Superior temporal gyrus (tissue), 1 donor: ENCODE measurements around the gene PREB.

Source experiments
- DNase-seq: peaks from one replicate; pipeline ENCODE4 v3.0.0-alpha.2; 2016; ENCODE audit errors: extremely low spot score

Gene PREB

GRCh38 chr2:27152796-27153464 is 18.5 kb upstream of the PREB start:
- DNase-seq, result peak; percentile 14

DNA sequence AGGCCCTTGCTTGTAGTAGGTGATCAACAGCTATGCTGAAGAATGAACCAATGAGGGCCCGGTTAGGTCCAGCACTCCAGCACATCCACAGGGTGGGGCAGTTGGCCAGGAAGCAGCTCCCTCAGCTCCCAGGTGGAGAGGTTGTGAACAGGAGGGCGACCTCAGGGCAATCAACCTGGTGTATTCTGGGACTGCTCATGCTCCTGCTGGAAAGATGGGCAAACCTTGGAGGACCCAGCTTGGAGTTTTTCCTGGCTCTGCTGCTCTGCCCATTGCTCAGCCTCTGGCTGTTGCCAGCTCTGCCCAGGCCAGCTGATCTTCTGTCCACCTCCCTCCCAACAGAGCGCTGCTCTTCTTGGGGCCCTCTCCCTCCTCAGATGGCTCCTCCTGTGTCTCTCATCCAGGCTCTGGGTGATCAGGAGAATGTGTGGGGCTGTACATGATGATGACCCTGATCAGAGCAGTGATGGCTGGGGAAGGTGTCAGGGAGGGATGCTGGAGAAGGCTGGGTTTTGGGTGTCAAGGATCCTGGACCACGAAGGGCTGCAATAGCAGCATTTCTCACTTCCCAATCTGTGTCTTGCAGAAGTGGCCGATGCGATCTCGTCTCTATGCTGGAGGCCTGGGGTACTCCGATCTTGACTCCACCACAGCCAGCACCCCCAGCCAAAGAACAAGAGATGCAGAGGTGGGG is 17.8 kb upstream of the PREB start:
- no peak for DNase-seq

DNA sequence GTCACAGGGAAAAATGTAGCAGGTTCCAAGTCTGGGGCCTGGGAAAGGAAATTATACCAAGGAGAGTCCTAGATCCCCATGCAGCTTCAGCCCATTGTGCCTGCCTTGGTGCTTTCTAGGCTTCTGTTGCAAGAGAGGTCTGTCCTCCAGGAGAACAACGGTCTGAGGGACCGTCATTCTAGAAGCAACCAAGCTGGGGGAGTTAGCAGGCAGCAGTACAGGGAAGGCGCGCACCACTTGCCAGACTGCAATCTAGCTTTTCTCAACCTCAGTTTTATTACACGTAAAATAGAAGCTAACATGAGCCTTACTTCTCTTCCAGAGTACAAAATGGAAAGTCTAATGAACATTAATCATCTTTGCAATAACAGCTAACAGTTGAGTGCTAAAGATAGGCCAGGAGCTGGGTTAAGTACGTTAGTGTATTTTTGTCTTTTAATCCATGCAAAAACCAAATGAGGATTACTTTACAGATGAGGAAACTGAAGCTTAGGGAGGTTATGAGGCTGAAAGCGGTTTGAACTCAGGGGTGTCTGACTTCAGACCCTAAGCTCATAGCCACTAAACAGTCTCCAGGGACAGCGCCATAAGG is 16.3 kb upstream of the PREB start:
- no peak for DNase-seq

GRCh38 chr2:27149570-27150405 is 15.4 kb upstream of the PREB start:
- no peak for DNase-seq

DNA sequence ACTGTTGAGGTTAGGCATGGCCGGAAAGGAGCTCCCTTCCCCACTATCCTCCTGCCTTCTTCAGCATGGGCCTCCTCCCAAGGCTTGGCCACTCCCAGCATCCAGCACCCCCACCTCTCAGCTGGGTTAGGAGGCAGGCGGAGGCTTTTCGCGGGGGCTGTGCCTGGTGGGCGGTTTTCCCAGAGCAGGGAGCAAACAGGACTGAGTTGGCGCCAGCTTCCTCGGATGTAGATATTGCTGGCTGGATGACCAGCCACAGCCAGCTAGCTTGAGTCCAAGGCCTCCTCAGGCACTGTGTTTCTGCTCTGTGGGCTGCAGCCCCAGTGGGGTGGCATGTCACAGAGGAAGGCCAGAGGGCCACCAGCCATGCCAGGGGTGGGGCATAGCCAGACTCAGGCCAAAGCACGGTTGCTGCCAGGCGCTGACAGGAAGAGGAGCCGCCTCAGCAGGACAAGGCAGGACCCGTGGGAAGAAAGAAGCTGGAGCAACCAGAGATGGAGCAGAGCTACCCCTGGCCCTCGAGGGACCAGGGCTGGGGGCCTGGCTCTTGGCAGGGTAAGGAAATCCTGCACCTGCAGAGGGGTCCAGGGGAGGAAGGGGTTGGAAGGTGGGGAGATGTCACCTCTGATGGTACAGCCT is 14.5 kb upstream of the PREB start, which contains the start of gene TCF23:
TCF23 (plus strand) TSS at position 204 of the 639 bp plus-strand sequence; CDS start at position 334, 130 bp downstream.
- no peak for DNase-seq

DNA sequence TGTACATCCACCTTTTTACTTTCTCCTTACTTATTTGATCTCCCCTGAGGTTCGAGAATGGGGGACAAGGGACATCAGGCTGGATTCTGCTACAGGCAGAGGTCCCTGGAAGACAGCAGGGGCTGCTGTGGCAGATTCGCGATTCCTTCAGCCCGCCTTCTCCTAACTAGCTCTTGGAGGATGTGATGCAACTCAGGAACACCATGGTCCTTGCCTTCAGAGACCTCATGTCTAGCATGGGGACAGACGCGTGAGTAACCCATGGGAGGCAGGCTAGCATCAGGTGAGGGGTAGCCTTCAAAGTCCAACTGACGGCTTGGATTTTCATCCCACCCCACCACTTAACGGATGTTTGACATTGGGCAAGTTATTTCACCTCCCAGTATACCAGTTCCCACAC is 13.5 kb upstream of the PREB start:
- no peak for DNase-seq

GRCh38 chr2:27145682-27146081 is 11.2 kb upstream of the PREB start:
- DNase-seq, result no peak

DNA sequence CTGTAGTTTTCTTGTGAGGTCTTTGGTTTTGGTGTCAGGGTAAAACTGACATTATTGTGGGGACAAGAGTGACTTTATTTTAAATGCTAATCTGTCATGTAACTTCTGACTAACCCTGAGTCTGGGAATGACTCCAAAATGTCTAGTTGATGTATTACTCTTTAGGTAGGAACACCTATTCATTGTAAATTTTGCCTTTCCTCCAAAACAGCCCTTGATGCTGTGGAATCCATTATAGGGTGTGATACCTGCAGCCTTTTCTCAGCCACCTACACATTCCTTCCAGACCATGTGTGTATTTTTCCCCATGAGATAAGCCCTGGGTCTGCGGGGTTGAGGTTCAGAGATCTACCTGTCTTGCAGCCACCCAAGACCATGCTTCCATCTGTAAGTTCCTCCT is 8.8 kb upstream of the PREB start:
- DNase-seq, result no peak

DNA sequence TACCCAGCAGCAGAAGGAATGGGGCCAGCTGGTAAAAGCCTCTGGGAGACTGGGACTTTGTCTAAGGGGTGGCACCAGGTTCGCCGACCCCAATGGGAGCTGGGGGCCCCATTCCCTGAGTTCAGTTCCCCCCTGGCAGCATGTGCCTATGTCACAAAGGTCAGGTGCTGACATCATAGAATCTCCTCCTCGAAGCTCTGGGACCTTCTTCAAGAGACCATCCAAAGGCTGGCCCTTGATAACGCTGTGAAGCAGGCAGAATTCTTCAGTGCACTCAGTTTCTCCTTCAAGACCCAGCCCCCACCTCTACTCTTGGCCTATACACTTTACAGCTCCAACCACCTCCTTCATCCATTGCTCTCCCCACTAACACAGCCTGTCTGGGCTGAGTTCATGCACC is 4.9 kb upstream of the PREB start, which contains the start of gene PRR30:
PRR30 (minus strand) TSS at position 101 of the 400 bp plus-strand sequence. CDS start 1,081 bp downstream, outside the sequence.
- DNase-seq, result no peak

GRCh38 chr2:27138111-27138510 is 3.7 kb upstream of the PREB start:
- no peak for DNase-seq

GRCh38 chr2:27137322-27137935 is 3.0 kb upstream of the PREB start:
- DNase-seq, result no peak

GRCh38 chr2:27136751-27137150 is 2.3 kb upstream of the PREB start:
- DNase-seq, result no peak

DNA sequence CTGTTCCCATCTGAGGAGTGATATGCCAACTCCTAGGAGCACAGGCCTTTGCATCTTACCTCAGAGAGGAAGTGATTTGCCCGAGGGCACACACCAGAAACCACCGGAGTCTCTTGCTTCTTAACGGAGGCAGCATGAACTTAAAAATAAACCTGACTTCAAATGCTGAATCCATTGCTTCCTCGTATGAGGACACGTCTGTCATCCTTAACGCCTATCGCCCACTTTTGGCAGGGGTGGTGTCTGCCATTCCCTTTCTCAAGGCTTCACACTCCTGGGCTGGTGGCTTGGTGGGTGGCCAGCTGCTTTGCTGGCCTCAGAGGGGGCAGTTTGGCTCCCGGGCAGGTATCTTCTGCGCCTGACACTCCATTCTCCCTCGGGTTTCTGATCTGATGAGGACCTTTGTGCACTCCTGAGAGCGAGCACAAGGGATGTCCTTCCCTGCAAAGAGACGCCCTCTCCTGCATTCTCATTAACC is 1.1 kb upstream of the PREB start:
- DNase-seq, result no peak

DNA sequence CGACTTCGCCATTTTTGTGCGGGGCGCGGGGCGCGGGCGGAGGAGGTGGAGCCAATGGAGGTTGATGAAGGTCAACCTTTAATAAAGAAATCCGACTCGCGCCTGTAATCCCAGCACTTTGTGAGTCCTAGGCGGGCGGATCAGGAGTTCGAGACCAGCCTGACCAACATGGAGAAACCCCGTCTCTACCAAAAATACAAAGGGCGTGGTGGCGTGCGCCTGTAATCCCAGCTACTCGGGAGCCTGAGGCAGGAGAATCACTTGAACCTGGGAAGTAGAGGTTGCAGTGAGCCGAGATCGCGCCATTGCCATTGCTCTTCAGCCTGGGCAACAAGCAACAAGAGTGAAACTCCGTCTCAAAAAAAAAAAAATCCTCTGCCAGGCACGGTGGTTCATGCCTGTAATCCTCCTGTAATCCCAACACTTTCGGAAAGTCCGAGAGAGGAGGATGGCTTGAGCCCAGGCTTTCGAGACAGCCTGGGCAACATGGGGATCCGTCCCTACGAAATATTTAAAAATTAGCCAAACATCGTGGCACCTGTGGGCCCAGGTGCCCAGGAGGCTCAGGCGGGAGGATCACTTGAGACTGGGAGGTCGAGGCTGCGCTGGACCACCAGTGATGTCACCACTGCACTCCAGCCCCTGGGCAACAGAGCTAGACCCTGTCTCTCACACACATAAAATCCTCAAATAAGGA is 493 bp upstream of the PREB start:
- no peak for DNase-seq

- no peak for DNase-seq
Measured at GRCh38 chr2:27133195-27133875, 1.1 kb downstream of the PREB start.

DNA sequence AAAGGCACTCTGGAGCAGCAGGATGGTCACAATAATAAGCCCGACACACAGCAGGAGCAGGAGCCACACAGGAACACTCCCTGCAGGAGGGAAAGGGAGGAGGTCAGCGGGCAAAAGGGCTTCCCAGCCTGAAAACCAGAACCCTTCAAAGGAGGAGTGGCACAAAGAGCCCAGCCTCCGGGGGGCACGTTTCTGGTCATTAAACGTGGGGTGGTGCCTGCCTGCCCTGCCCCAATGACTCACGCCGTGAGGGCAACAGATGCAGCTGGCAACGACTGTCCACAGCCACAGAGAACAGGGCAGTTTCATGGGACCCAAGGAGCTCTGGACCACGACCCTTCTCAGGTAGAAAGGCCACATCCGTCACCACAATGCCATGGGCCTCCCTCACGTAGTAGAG is 3.0 kb downstream of the PREB start:
- DNase-seq, result no peak

GRCh38 chr2:27130396-27130795 is 4.0 kb downstream of the PREB start:
- no peak for DNase-seq

DNA sequence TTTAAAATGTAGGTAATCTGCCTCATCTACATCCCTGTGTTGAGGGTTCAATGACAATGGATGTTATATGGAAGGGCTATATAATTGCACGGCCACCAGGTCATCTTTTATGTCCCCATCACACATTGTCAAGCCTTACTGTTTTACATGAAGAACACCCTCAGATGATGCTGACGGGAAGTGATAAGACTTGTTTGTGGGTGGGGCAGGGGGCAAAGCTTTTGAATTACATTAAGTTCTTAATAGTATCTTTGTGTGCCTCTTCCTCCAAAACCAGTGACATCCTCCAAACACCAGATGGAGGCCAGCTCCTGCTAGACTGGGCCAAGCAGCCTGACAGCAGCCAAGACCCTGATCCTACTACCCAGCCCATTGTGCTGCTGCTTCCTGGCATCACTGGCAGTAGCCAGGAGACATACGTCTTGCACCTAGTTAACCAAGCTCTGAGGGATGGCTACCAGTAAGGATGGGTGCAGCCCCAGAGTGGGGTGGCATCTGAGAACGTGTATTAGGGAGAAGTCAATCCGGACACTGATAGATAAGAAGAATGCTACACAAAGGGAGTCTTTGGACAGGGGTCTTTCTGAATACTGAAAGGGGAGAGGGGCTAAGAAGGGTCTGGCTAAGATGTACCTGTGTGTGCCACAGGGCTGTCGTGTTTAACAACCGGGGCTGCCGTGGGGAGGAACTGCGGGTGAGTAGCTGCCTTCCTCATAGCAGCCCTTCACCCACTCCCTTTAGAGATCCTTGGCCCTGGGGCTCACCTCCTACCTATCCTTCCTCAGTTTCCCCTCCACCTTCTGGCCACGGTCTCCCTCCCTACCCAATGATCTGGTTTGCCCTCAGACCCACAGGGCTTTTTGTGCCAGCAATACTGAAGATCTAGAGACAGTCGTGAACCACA is 5.5 kb downstream of the PREB start:
- DNase-seq, result no peak
